ENCODE results near the gene PAX7.

GRCh38 chr1:18731591-18732235 is 101.1 kb downstream of the PAX7 start:
- TF ChIP-seq CTCF (IDR thresholded peaks at IDR 0.05) (no peak), EZH2 (IDR thresholded peaks at IDR 0.05; ENCODE audit: borderline replicate concordance, insufficient read depth, low read depth, low read length, poor library complexity, severe bottlenecking) (no peak)

Data from B cell (primary cell).